Subcutaneous abdominal adipose tissue (tissue), 5 donors: ENCODE measurements around the gene PAPOLB.
A peak's percentile ranks its signal among the peaks of the same experiment; 100 is the strongest.

ENCODE experiments used
- H3K27ac ChIP-seq: one replicate; pipeline ENCODE4 v1.7.0; 2013; ENCODE audit warnings: low read depth, mild to moderate bottlenecking, inconsistent platforms, low read length, moderate library complexity
- H3K27me3 ChIP-seq, 5 donors: one replicate each; pipeline ENCODE4 v1.7.0; 2013; ENCODE audit warnings: low read length in 5 of 5, inconsistent platforms in 1 of 5; ENCODE audit not compliant: control insufficient read depth in 5 of 5, insufficient read depth in 4 of 5
- H3K36me3 ChIP-seq, 5 donors: one replicate each; pipeline ENCODE4 v1.7.0; 2013; ENCODE audit warnings: low read length in 5 of 5; ENCODE audit not compliant: control insufficient read depth in 5 of 5, insufficient read depth in 5 of 5
- H3K4me1 ChIP-seq, 5 donors: one replicate each; pipeline ENCODE4 v1.7.0; 2013; ENCODE audit warnings: low read length in 5 of 5, mild to moderate bottlenecking in 3 of 5, moderate library complexity in 1 of 5; ENCODE audit not compliant: control insufficient read depth in 5 of 5, insufficient read depth in 5 of 5
- H3K4me3 ChIP-seq, 5 donors: one replicate each; pipeline ENCODE4 v1.7.0; 2013; ENCODE audit warnings: low read length in 5 of 5, low read depth in 1 of 5
- H3K9ac ChIP-seq, 5 donors: one replicate each; pipeline ENCODE4 v1.7.0; 2013; ENCODE audit warnings: low read length in 5 of 5, mild to moderate bottlenecking in 4 of 5, moderate library complexity in 3 of 5
- H3K9me3 ChIP-seq, 5 donors: one replicate each; pipeline ENCODE4 v1.7.0; 2013; ENCODE audit warnings: low read length in 5 of 5; ENCODE audit not compliant: control insufficient read depth in 5 of 5
- donor health status: healthy.
- donor health status: healthy.
- donor health status: healthy.
- donor health status: healthy.
- donor health status: healthy.

PAPOLB gene

GRCh38 chr7:4818000-4818794 lies 43.6 kb downstream of the PAPOLB start:
- Histone ChIP-seq H3K27me3 (peaks cover 0 to 13% (median 8%) of the 10 kb centered on the region in 5 donors), H3K4me3 (no peak overlapping the region), H3K36me3 (peaks cover 0 to 4% (median 0%) of the 10 kb centered on the region in 5 donors), H3K4me1 (peaks cover 0 to 20% (median 12%) of the 10 kb centered on the region in 5 donors), H3K27ac (no peak overlapping the region), H3K9ac (no peak overlapping the region), H3K9me3 (no peaks in the 10 kb centered on the region)

GRCh38 chr7:4817178-4817901 lies 44.5 kb downstream of the PAPOLB start:
- no peak overlapping the region for H3K4me3 ChIP-seq

GRCh38 chr7:4816419-4817080 lies 45.3 kb downstream of the PAPOLB start:
- Histone ChIP-seq H3K9ac (no peak overlapping the region), H3K27ac (no peak overlapping the region), H3K9me3 (peaks cover 0 to 4% (median 0%) of the 10 kb centered on the region in 5 donors), H3K27me3 (peaks cover 0 to 13% (median 8%) of the 10 kb centered on the region in 5 donors), H3K4me3 (no peak overlapping the region), H3K36me3 (peaks cover 0 to 4% (median 0%) of the 10 kb centered on the region in 5 donors), H3K4me1 (peaks cover 0 to 18% (median 12%) of the 10 kb centered on the region in 5 donors)

More at GRCh38 chr7:4817178-4817901, 44.5 kb downstream of the PAPOLB start:
- Histone ChIP-seq H3K27me3 (peaks cover 0 to 13% (median 8%) of the 10 kb centered on the region in 5 donors), H3K27ac (no peak overlapping the region), H3K36me3 (peaks cover 0 to 4% (median 0%) of the 10 kb centered on the region in 5 donors), H3K9ac (no peak overlapping the region), H3K9me3 (peaks cover 0 to 4% (median 0%) of the 10 kb centered on the region in 5 donors), H3K4me1 (peaks cover 0 to 18% (median 12%) of the 10 kb centered on the region in 5 donors)

DNA sequence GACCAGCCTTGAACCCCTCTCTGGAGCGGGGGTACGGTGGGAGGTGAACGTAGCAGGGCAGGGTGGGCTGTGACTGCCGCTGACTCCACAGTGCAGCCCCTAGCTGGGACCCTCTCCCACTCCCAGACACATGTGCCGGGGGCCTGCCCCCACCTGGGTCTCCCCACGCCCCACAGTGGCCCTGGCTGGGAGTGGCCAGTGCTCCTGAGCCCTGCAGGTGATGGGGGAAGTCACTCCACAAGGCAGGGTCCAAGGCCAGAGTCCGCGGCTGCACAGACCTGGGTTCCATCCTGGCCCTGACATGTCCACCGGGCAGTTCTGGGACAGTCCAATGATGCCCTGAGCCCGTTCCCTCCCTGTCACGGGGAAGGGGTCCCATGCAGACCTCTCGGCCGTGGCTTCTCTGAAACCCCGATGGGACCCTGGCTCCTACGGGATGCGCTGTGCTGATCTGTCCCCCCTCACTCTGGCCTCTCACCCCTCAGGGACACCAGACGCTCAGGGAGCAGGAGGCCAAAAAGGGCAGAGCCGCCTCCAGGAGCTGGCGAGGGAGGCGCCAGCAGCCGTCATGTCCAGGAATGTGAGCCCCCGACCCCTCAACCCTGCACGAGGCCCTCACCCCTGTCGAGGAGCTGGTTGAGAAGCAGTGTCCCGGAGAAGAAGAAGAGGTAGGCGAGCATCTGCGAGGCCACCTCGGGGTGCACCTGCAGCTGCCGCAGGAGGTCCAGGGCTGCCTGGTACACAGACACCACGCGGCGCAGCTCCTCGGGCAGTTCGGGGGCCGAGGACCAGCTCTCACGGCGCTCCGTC lies 46.0 kb downstream of the PAPOLB start:
- H3K9ac ChIP-seq = no peak overlapping the region
- peaks cover 0 to 10% (median 8%) of the 10 kb centered on the region in 5 donors for H3K27me3 ChIP-seq
- peaks cover 0 to 18% (median 10%) of the 10 kb centered on the region in 5 donors for H3K4me1 ChIP-seq
- H3K4me3 ChIP-seq = no peak overlapping the region
- H3K36me3 ChIP-seq = peaks cover 0 to 4% (median 0%) of the 10 kb centered on the region in 5 donors
- H3K9me3 ChIP-seq = peaks cover 0 to 4% (median 0%) of the 10 kb centered on the region in 5 donors
- H3K27ac ChIP-seq = no peak overlapping the region

- H3K36me3 ChIP-seq = peaks cover 0 to 8% (median 0%) of the 10 kb centered on the region in 5 donors
- peaks cover 0 to 4% (median 0%) of the 10 kb centered on the region in 5 donors for H3K9me3 ChIP-seq
- H3K9ac ChIP-seq = no peak overlapping the region
- no peak overlapping the region for H3K27ac ChIP-seq
- peaks cover 0 to 11% (median 5%) of the 10 kb centered on the region in 5 donors for H3K4me1 ChIP-seq
- H3K4me3 ChIP-seq = no peak overlapping the region
- H3K27me3 ChIP-seq = peaks cover 0 to 7% (median 4%) of the 10 kb centered on the region in 5 donors
These were observed 46.7 kb downstream of the PAPOLB start for GRCh38 chr7:4815121-4815520.

GRCh38 chr7:4814433-4814832 lies 47.4 kb downstream of the PAPOLB start:
- H3K4me1 ChIP-seq = peaks cover 0 to 4% (median 2%) of the 10 kb centered on the region in 5 donors
- no peak overlapping the region for H3K4me3 ChIP-seq
- peaks cover 0 to 8% (median 0%) of the 10 kb centered on the region in 5 donors for H3K36me3 ChIP-seq
- peaks cover 0 to 3% (median 0%) of the 10 kb centered on the region in 5 donors for H3K27me3 ChIP-seq
- H3K9me3 ChIP-seq = peaks cover 0 to 4% (median 0%) of the 10 kb centered on the region in 5 donors
- no peak overlapping the region for H3K27ac ChIP-seq
- H3K9ac ChIP-seq = no peak overlapping the region

DNA sequence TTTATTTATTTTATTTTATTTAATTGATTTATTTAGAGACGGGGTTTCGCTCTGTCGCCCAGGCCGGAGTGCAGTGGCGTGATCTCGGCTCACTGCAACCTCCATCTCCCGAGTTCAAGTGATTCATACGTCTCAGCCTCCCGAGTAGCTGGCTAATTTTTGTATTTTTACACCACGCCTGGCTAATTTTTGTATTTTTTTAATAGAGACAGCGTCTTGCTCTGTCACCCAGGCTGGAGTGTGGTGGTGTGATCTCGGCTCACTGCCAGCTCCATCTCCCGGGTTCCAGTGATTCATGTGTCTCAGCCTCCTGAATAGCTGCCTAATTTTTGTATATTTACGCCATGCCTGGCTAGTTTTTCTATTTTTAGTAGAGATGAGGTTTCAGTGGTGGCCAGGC lies 52.2 kb downstream of the PAPOLB start:
- Histone ChIP-seq H3K4me3 (no peak overlapping the region), H3K27me3 (peaks cover 0 to 2% (median 0%) of the 10 kb centered on the region in 5 donors), H3K9me3 (peaks cover 0 to 4% (median 0%) of the 10 kb centered on the region in 5 donors), H3K27ac (no peak overlapping the region), H3K4me1 (peaks cover 0 to 4% (median 0%) of the 10 kb centered on the region in 5 donors), H3K9ac (no peak overlapping the region), H3K36me3 (peaks cover 0 to 5% (median 0%) of the 10 kb centered on the region in 5 donors)

DNA sequence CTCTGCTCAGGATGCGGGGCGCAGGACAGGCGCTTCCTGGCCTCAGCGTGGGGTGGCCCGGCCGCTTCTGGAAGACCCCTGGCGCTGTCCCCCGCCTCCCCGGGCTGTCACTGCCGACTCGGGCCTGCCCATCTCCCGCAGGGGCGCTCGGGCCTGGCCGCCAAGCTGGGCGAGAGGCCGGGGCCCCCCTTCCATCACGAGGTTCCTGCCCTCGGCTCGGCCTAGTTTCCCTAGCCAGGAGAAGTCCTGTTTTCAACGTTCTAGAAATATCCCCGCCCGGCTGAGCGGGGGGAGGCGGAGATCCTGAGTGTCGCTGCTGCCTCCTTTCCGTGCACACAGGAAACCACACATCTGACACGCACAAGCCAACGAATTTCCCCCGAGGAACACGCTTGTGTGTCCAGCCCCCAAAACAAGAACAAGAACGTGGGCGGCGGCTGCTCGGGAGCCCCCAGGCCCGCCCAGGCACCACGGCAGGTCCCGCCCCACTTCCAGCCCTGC lies 52.7 kb downstream of the PAPOLB start:
- peaks cover 0 to 2% (median 0%) of the 10 kb centered on the region in 5 donors for H3K27me3 ChIP-seq
- H3K4me3 ChIP-seq = peak overlapping the region in 2 of 5 donors; percentile 26 to 50

DNA sequence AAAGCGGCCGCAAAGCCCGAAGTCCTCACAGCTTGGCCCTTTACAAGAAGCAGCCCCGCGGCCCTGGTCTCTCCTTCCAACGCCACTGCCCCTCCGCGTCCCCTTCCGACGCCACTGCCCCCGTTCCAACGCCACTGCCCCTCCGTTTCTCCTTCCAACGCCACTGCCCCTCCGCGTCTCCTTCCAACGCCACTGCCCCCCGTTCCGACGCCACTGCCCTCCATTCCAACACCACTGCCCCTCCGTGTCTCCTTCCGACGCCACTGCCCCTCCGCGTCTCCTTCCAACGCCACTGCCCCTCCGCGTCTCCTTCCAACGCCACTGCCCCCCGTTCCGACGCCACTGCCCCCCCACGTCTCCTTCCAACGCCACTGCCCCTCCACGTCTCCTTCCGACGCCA lies 53.3 kb downstream of the PAPOLB start:
- H3K36me3 ChIP-seq = peaks cover 0 to 5% (median 0%) of the 10 kb centered on the region in 5 donors

More for the DNA sequence above, 52.7 kb downstream of the PAPOLB start:
- Histone ChIP-seq H3K9me3 (peaks cover 0 to 4% (median 0%) of the 10 kb centered on the region in 5 donors), H3K27ac (no peak overlapping the region), H3K9ac (peak overlapping the region in 1 of 5 donors; percentile 11), H3K36me3 (peaks cover 0 to 5% (median 0%) of the 10 kb centered on the region in 5 donors), H3K4me1 (peaks cover 0 to 4% (median 0%) of the 10 kb centered on the region in 5 donors)

More for the DNA sequence above, 53.3 kb downstream of the PAPOLB start:
- H3K27me3 ChIP-seq = peaks cover 0 to 2% (median 0%) of the 10 kb centered on the region in 5 donors
- no peak overlapping the region for H3K27ac ChIP-seq
- peaks cover 0 to 4% (median 0%) of the 10 kb centered on the region in 5 donors for H3K9me3 ChIP-seq
- no peak overlapping the region for H3K4me3 ChIP-seq
- peaks cover 0 to 4% (median 0%) of the 10 kb centered on the region in 5 donors for H3K4me1 ChIP-seq
- H3K9ac ChIP-seq = no peak overlapping the region
